Myocyte (in vitro differentiated cells): ENCODE data around the gene IDH3A. TPM values are rescaled to one million over a fixed set of nuclear protein-coding genes. Genes with fewer than 3 reads are reported as not detected.

ENCODE experiments used
- DNase-seq: peaks from one replicate; pipeline ENCODE4 v3.0.0-alpha.2; 2012; ENCODE audit warnings: low read depth
- polyA plus RNA-seq: library from polyadenylated mRNA; unstranded; fragments of >200 nt; gene quantifications from one replicate; pipeline ENCODE4 v1.2.1, GENCODE V29; 2012; ENCODE audit warnings: missing spikeins
- total RNA-seq: library from RNA; depleted of rRNA; stranded (reverse); fragments of >200 nt; gene quantifications from 2 replicates; pipeline ENCODE4 v1.2.3, GENCODE V29; 2014

Gene IDH3A
- total RNA-seq = 116 and 122 TPM in 2 replicates
- 45.2 TPM for polyA plus RNA-seq

DNA sequence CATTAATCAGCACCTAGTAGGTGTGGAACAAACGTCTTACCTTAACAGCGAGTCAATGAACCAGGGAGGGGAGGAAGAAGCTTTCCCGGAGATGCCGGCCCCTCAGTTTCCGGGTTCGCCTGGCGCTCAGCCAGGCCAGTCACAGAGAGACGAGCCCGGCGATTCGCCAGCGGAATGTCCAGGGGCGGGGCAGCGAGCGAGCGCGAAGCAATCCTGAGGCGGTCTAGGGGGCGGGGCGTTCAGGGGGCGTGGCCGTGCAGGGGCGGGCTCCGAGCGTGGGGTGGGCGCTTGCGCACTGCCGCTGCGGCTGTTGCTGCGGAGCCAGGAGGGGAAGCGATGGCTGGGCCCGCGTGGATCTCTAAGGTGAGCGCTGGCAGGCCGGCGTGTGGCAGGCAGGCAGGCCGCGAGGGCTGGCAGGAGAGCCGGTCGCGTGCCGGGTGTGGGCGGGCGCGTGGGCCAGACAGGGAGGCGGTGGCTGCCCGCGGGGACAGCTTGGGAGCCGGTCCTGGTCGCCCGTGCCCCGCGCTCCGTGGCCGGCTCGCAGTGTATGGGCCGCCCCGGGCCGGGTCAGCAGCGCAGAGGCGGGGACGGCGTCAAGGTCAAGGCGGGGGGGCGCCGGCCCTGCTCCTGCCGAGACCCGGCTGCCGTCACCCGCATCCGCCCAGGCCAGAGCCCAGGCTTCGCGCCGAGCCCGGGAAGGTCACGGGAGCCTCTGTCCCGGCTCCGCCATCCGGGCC lies at the start of gene IDH3A:
TSS of gene IDH3A (plus strand) at position 295 of the 737 bp plus-strand sequence. CDS start at position 337, 42 bp downstream.
- DNase-seq = peak; percentile 98

DNA sequence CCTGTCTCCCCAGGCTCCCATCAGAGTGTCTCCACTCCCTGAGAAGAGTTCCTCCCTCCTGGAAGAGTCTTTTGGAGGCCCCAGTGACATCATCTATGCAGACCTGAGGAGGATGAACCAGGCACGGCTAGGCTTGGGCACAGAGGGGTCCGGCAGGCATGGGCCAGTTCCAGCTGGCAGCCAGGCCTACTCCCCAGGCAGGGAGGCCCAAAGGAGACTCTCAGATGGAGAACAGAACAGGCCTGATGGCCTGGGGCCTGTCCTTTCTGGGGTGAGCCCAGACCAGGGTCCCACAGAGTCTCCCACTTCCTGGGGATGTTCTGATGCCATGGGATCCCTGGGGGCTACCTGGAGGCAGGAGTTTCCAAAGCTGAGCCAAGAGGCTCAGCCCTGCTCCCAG lies 48.3 kb upstream of the IDH3A start:
- no peak for DNase-seq

DNA sequence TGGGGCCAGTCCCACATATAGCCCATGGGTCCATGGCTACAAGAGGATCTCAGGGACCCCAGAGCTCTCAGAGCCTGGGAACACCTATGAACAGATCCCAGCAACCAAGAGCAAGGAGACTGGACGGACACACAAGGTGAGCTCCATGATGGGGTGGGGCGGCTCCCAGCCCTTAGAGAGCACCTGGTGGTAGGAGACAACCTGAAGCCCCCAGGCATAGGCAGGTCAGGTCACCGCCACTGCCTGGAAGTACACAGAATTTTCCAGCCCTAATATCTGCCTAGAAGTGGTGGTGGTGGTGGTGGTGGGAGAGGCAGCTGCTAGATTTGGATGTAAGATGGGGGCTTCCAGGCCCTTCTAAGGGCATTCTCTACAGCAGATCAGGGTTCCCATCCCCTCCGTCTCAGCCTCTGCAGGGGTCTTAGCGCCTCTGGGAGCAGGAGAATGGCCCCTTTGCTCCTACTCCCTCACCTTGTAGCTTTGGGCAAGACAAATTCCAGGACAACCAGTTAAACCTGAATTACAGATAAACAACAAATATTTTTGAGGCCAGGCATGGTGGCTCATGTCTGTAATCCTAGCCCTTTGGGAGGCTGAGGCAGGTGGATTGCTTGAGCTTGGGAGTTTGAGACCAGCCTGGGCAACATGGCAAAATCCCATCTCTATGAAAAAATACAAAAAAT lies 47.6 kb upstream of the IDH3A start:
- no peak for DNase-seq

DNA sequence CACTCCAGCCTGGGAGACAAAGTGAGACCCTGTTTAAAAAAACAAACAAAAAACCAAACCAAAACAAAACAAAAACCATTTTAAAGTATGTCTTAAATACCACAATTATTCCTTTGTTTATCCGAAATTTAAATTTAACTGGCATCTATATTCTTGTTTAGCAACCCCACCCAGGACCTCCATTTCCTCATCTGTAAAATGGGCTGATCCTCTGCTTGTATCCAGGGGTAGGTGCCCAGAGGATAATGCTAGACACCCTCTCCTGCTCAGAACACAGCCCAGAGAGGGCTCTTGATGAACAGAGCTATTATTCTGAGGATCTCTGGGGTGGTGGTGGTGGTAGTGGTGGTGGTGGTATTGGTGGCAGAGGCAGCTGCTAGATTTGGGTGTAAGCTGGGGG lies 47.0 kb upstream of the IDH3A start:
- no peak for DNase-seq

DNA sequence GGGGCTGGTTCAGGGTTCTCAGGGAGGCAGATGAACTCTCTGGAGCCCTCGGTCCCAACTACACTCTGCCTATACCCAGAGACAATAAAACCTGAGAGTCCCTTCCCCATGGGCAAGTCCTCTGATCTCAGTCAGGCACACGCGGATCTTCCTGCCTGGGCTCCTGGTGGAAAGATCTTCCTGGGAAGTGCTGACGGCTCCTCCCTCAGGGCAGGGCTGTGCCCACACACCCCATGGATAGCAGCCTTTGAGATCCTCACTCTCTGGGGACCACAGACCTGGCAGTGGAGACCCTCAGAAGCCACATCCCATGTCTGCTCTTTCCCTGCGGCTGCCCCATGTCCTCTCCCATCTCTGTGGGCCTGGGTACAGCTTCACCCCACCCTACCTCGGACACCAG lies 46.4 kb upstream of the IDH3A start:
- DNase-seq = no peak

DNA sequence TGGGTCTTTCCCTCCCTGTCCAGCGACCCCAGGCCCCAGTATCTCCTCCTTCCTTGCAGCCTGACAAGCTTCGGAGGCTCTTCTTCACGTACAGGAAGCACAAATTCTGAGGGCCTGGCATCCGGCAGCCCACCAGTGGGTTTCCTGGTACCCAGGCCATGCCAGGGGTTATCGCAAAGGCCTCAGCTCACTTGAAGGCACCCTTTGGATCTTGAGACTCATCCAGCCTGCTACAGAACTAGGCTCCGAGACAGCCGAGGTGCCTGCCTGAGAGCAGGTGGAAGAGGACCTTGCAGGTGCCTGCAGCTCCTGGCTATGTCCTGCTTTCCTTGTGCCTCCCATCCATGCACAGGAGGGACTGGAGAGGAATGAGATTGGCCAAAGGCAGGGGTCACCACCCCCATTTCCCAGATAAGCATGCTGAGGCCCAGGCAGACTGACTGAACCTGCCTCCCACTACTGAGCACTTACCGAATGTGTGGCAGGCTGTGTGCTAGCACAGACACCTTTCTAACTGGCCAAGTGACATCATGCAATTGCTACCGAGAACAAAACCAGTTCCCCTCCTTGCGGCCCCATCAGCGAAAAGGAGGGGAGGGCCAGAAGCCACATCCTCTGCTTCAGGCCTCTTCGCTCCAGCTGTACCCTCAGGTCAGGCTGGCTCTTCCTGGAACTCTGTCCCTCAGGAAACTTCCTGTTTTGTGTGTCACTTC lies 45.6 kb upstream of the IDH3A start:
- no peak for DNase-seq

DNA sequence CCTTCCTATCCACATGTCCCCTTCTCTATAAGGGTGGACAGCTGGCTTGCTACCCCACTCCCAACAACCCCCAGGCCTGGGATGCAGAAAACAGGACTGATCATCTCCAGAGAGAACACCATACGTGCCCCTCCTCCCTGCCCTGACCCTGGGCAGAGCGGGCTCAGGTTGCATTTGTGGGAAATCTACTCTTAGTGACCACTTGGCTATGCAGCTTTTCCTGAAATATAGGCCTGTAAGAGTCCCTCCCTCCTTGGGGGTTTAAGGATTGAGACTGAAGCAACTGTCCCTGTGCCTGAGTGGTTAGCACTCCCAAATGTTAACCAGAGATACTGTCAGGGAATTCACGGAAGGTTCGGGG lies 45.1 kb upstream of the IDH3A start:
- DNase-seq = peak; percentile 61

DNA sequence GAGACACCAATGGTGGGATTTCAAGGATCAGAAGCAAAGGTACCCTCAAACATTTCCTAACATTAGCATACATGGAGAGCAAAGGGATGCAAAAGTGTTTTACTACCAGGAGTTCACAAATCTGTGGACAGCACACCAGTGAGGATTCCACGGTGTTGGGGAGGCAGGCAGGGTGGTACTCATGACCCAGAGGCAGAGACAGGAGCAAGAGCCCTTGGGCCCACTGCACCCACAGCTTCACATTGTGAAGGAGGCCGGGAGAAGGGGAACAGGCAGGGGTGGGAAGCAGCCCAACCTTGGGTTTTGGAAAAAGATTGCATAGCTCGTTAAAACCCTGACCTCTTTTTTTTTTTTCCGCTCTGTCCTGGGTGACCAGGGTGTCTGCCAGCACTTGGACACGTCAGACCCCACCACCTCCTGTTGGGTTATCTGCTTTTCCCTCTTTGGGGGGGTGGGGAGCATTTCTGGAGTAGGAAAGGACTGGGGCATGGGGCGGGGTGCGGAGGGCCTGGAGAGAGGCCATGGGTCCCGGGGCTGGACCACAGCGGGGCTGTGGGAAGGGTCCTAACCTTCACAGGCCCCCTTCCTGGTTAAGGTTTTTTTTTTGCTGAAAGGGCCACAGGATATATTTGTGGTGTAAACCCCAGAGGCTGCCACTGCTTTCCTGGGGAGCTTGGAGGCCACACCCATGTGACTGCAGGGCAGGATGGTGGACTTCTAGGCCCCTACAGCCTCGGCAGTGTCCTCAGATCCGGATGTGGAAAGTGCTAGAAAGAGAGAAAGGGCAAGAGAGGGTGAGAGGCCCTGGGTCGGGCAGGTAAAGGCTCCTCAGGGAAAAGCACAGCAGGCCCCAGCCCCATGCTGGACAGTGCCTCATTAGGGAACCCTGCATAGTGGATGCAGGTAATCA lies 44.3 kb upstream of the IDH3A start:
- no peak for DNase-seq

DNA sequence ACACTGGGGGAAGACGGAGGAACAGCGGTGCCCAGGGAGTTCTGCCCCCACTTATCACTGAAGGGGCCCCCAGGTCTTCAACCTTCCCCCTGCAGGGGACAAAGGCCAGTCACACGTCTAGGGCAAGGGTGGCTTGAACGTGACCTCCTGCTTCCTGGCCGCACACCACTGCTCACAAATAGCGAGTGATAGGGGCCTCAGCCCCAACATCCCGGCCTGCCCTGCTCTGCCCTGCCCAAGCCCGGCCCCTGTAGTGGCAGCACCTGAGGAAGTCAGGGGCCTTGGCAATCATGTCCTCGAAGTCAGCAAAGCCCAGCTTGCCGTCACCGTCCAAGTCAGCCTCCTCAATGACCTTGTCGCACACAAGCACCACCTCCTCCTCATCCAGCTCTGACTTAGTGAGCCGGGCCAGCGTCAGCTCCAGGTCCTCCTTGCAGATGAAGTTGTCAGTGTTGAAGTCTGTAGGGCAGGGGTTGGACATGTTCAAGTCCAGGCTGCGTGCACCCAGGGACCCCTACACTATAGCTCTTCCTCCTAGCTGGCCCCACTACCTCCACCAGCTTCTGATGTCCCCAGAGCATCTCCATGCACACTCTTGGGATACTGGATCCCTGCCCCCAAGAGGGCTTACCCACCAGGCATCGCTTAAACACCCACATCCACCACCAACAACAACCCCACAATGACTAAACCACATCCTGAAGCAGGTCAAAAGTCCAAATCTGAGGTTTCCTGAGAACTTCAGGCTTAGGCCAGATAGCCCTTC lies 43.5 kb upstream of the IDH3A start:
- DNase-seq = peak; percentile 13

DNA sequence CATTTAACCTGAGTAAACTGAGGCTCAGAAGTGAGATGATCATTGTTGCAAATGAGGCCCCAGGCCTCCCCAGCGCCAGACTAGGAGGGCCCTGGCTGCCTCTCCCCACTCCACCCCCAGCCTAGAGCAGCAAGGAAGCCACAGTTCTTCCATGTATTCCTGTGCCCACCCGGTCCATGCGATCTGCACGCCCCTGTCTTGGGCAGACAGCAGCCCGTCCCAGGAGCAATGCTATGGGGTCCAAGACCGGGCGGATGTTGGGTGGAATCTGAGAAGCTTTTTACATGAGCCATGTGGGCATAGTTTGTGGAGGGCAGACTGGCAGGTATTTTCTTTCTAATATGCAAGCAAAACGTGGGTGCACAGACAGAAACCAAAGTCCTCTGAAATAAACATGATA lies 41.7 kb upstream of the IDH3A start:
- no peak for DNase-seq

- DNase-seq = peak; percentile 90
These were observed 40.7 kb upstream of the IDH3A start for GRCh38 chr15:78108300-78109084.

- DNase-seq = no peak
These were observed 40.0 kb upstream of the IDH3A start for GRCh38 chr15:78109156-78109555.

DNA sequence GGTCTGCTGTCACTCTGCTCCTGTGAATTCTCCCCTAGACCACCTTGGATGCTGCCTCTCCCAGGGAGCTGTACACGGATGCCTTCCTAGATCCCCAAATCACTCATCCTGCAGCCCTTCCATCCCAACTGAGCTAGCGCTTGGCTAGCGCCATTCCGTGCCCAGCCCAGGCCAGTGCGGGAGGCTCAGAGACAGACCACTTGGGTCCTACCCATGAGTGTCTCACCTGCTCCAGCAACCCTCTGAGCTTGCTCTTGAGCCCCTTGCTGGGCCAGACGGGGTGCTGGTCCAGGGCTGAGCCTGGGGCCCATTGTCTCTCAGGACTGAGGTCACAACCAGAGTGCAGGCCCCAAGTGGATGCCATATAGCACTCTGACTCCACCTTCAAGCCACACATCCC lies 39.1 kb upstream of the IDH3A start:
- no peak for DNase-seq

DNA sequence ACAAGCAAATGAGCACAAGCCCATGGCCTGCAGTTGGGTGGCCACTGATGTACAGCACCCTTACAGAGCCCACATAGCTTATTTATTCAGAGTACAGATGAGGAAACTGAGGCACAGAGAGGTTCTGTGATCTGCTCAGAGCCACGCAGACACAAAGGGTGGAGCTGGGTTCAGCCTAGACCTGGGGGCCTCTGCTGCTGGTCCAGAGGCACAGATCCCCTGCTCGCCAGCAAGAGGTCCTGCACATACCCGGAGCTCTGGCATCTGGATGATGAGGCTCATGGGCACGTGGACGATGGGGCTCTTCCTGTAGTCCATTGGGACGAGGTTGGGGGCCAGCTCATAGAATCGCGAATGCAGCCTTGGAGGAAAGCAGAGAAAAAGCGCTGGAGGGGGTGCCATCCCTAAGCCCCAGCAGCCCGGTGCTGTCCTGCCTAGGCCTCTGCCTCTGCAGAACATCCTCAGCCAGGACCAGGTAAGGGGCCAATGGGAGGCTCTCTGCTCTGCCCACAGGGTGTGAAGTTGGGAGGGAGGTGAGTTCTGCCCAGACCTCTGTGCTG lies 38.2 kb upstream of the IDH3A start:
- no peak for DNase-seq

- DNase-seq = no peak
These were observed 37.4 kb upstream of the IDH3A start for GRCh38 chr15:78111788-78112187.

DNA sequence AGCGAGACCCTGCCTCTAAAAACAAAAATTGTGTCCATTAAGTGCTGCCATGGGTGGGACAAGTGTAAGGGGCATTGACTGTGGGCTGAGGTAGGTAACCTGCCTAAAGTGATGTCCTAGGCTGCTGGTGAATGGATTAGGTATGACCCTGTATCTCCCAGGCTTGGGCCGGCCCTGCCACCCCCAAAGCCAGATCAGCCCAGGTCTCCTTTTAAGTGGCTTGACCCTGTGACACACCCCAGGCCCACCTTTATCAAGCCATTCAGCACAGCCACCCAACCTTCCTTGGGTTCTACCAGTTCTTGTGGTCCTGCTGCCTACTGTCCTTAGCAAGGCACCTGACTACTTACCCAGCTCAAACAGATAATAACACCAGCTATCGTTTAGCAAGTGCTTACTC lies 36.6 kb upstream of the IDH3A start:
- no peak for DNase-seq

DNA sequence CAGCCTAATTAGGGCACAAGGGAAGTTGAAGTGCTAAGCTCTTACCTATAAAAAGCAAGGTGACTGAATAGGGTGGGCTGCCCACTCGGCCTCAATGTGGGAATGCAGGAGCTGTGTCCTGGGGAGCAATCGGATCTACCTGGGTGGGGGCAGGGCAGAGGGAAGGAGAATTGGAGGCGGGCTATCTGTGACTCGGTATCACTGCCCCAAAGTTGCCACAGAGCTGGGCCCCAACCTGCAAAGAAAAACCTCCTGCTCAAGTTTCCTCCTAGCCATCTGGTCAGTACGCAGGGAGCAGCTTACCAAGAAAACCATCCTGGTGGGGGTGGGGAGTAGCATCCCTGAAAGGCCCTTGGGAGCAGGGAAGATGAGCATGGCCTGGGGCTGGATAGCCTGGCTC lies 28.6 kb upstream of the IDH3A start:
- no peak for DNase-seq

DNA sequence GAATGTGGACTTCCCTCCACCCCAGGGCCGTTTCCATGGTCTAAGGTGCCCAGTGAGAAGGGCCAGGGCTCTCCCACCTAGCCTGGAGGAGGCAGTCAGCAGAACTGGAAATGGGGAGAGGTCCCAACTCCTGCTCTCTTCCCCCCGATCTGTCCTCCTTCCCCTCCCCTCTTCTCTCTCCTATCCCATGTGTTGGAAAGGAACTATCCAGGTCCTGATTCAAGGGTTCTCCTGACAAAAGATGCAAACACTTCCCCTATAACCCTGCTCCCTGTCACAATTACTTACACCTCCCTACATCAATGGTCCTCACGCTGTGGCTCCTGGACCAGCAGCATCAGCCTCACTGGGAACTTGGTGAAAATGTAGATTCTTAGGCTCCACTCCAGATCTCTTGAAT lies 23.9 kb upstream of the IDH3A start:
- DNase-seq = no peak

DNA sequence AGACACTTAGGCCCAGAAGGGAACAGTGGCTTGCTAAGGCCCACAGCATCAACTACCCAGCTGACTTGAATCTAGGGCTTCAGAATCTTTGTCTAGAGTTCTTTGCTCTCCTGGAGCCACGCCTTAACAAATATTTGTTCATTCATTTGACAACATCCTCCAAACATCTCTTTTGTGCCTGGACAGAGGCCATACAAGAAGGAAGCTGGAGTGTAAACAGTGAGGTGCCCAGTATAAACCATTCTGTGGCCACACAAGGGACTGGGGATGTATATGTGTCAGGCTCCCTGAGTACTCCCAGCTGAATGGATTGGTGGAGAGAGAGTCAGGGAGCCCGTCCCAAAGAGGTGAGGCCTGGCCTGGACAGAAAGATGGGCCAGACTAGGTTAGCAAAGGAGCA lies 21.3 kb upstream of the IDH3A start:
- DNase-seq = no peak
